ENCODE results near the gene SRD5A1.

Gene SRD5A1

GRCh38 chr5:6604946-6605345, 28.3 kb upstream of the SRD5A1 start:
- DNase-seq (ENCODE audit: low spot score) = no peak

GRCh38 chr5:6606884-6607558, 26.2 kb upstream of the SRD5A1 start:
- DNase-seq (ENCODE audit: low spot score) = no peak

- DNase-seq (ENCODE audit: low spot score) = no peak
Measured at GRCh38 chr5:6607559-6607936, 25.7 kb upstream of the SRD5A1 start.

GRCh38 chr5:6608016-6608415, 25.2 kb upstream of the SRD5A1 start:
- DNase-seq (ENCODE audit: low spot score) = no peak

GRCh38 chr5:6611334-6612256, 21.6 kb upstream of the SRD5A1 start:
- DNase-seq (ENCODE audit: low spot score) = no peak

GRCh38 chr5:6615034-6615815, 18.0 kb upstream of the SRD5A1 start:
- no peak for DNase-seq (ENCODE audit: low spot score)

GRCh38 chr5:6616632-6617031, 16.6 kb upstream of the SRD5A1 start:
- no peak for DNase-seq (ENCODE audit: low spot score)

- DNase-seq (ENCODE audit: low spot score) = no peak
Measured at GRCh38 chr5:6623228-6623627, 10.0 kb upstream of the SRD5A1 start.

GRCh38 chr5:6623941-6624340, 9.3 kb upstream of the SRD5A1 start:
- DNase-seq (ENCODE audit: low spot score) = no peak

- DNase-seq (ENCODE audit: low spot score) = no peak
Measured at GRCh38 chr5:6626508-6626907, 6.7 kb upstream of the SRD5A1 start.

GRCh38 chr5:6631441-6631840, 1.8 kb upstream of the SRD5A1 start:
- no peak for DNase-seq (ENCODE audit: low spot score)

- peak; percentile 37 for DNase-seq (ENCODE audit: low spot score)
Measured at GRCh38 chr5:6632324-6632887, 834 bp upstream of the SRD5A1 start.

GRCh38 chr5:6633469-6634245, 417 bp downstream of the SRD5A1 start:
- DNase-seq (ENCODE audit: low spot score) = no peak

- DNase-seq (ENCODE audit: low spot score) = no peak
Measured at GRCh38 chr5:6634306-6634705, 1.1 kb downstream of the SRD5A1 start.

- no peak for DNase-seq (ENCODE audit: low spot score)
Measured at GRCh38 chr5:6634788-6635430, 1.7 kb downstream of the SRD5A1 start.

- DNase-seq (ENCODE audit: low spot score) = no peak
Measured at GRCh38 chr5:6636293-6636692, 3.1 kb downstream of the SRD5A1 start.

GRCh38 chr5:6637022-6637421, 3.8 kb downstream of the SRD5A1 start:
- no peak for DNase-seq (ENCODE audit: low spot score)

- no peak for DNase-seq (ENCODE audit: low spot score)
Measured at GRCh38 chr5:6637590-6637989, 4.3 kb downstream of the SRD5A1 start.

- no peak for DNase-seq (ENCODE audit: low spot score)
Measured at GRCh38 chr5:6638236-6638635, 5.0 kb downstream of the SRD5A1 start.

GRCh38 chr5:6642655-6643054, 9.4 kb downstream of the SRD5A1 start:
- DNase-seq (ENCODE audit: low spot score) = no peak

- DNase-seq (ENCODE audit: low spot score) = no peak
Measured at GRCh38 chr5:6644794-6645241, 11.6 kb downstream of the SRD5A1 start.

Measured in LoVo (cell line).